Measurements from ENCODE around the gene CRHBP.
"Not testable (repeated sequence)": the region's sequence is repeated elsewhere in the genome, so short reads cannot be mapped to it uniquely, and the experiment has no call there.

The CRHBP gene, protein sequence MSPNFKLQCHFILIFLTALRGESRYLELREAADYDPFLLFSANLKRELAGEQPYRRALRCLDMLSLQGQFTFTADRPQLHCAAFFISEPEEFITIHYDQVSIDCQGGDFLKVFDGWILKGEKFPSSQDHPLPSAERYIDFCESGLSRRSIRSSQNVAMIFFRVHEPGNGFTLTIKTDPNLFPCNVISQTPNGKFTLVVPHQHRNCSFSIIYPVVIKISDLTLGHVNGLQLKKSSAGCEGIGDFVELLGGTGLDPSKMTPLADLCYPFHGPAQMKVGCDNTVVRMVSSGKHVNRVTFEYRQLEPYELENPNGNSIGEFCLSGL

DNA sequence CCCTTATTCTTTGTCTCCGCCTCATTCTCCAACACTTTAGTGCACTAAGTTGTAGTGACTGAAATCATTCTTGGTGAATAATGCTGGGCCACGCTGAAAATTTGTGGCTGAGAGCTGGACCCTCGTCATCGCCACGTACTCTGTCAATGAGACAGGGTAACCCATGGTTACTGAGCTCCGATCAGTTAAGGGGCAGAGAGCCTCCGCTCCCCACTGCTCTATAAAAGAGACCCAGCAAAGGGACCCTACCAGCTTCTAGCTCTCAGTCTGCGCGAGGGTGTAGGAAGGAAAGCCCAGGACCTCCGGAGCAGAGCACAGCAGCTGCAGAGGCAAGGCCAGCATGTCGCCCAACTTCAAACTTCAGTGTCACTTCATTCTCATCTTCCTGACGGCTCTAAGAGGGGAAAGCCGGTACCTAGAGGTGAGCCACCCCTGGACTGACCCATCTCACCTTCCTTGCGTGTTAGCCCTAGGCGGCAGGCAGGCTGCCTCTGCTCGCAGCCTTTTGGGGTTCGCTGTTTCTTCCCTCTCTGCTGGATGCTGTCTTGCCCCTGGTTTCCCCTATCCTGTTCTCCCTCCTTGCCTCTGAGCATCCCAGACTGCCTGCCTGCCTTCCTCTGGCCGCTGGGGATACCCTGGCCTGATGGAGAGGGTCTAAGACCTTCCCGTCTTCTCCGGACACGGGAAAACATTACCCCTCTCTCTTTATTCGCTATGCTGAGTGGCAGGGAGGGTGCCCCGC is at the start of gene CRHBP:
Gene CRHBP, plus strand, starts transcription at position 251 of the 742 bp plus-strand sequence. Its CDS starts 90 bp downstream, at position 341.
- no peak for DNase-seq

DNA sequence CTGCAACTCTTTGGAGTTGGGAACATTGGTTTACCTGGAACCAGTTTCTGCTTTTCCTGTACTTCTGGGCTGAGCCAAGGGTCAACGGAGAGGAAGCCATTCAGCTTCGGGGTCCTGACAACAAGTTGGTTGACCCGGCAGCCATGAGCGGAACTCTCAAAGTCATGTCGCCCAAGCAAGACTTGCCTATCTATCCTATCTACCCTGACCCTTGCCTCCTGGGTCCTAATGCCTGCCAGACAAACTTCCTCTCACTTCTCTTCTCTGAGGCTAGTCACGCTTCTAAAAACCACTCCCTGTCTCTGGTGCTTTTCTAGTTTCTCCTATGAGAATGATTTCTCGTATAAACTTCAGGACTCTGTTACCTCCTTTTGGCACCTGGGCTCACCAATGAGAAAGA is 44.7 kb upstream of the CRHBP start:
- DNase-seq: no peak

DNA sequence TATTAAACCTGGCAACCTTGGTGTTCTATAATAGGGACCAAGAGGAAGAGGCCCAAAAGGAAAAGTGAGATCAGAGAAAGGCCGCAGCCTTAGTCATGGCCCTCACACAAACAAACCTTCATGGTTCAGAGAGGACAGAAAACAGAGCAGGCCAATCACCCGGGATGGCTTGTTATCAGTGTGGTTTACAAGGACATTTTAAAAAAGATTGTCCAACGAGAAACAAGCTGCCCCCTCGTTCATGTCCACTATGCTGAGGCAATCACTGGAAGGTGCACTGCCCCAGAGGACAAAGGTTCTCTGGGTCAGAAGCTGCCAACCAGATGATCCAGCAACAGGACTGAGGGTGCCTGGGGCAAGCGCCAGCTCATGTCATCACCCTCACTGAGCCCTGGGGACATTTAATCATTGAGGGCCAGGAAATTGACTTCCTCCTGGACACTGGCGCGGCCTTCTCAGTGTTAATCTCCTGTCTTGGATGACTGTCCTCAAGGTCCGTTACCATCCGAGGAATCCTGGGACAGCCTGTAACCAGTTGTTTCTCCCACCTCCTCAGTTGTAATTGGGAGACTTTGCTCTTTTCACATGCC is 42.4 kb upstream of the CRHBP start:
- DNase-seq: not testable (repeated sequence)

DNA sequence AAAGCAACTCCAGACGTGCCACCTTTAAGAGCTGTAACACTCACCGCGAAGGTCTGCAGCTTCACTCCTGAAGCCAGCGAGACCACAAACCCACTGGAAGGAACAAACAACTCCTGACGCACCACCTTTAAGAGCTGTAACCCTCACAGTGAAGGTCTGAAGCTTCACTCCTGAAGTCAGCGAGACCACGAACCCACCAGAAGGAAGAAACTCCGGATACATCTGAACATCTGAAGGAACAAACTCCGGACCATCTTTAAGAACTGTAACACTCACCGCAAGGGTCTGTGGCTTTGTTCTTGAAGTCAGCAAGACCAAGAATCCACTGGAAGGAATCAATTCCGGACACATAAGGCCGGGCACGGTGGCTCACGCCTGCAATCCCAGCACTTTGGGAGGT is 38.2 kb upstream of the CRHBP start:
- DNase-seq: not testable (repeated sequence)

DNA sequence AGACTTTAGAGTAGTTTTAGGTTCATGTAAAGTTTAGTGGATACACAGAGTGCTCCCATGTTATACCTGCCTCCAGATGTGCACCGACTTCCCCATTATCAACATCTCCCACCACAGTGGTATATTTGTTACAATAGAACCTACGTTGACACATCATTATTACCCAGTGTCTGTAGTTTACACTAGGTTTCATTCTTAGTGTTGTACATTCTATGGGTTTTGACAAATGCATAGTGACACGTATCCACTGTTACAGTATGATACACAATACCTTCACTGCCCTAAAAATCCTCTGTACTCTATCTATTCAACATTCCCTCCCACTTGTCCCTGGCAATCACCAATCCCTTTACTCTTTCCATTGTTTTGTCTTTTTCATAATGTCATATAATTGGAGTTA is 34.3 kb upstream of the CRHBP start:
- no peak for DNase-seq

DNA sequence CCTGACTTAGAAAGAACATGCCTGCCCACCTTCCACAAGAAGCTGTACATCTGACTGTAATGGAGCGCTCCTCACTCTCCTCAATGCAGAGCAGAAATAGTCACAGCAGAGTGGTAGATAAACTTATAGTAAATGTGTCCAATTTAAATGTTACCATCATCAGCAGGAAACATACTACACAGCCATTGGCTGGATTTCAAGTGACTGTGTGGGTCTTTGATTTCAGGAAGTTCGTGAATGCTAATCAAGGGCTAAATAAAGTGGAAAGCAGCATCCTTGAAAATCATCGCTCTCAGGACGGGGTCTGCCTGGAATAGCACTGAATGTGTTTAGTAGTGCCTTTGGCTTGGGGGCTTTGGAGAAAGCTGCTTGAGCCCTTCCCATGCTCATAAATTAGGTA is 32.4 kb upstream of the CRHBP start:
- no peak for DNase-seq

DNA sequence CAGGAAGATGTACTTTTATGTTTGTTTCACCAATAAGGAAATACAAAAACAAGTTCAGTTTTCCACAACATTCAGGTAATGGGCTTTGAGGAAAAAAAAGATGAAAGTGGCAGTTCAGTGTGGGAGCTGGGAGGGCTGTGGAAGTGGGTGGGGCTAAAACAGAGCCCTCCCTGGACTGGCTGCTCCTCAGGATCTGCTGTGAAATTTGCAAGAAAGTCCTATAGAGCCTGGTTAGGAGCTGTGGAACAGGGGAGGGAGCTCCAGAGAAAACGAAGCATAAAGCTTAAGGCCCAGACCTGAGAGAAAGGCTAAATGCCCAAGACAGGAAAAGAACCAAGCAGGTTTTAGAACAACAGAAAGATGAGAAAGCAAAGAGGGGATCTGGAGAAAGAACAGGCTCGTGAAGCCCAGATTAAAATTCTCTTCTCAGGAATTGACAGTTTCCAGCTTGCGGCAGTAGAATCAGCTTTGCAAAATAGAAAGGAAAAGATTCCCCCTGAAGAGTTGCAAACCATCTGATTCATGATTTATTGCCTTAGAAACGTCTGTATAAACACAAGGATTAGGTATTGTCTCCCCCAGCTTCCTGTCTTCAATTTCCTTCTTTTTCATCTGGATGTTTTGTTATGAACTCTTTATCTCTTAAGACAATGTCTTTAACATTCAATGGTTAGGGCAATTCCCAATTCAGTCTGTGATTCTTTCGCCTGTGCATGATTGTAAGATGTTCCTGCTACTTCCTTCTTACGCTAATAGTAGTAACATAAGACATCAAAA is 26.3 kb upstream of the CRHBP start:
- DNase-seq: no peak

DNA sequence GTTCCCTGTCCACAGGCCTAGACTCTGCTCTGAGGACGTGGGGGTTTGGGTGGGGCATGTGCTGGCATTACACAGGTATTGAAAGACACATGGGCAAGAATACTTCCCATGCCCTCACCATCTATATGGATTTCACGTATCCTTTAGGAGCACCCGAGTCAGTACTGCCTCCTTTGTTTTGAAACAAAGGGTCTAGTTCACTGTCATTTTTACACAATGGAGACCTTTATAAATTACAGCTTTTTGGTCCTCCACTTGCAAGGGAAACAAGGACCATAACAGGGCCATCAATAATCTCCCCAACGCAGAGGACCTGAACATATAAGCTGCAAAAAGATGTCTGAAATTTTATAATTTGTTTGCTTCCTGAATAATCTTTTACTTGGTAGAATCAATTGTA is 24.9 kb upstream of the CRHBP start:
- no peak for DNase-seq

DNA sequence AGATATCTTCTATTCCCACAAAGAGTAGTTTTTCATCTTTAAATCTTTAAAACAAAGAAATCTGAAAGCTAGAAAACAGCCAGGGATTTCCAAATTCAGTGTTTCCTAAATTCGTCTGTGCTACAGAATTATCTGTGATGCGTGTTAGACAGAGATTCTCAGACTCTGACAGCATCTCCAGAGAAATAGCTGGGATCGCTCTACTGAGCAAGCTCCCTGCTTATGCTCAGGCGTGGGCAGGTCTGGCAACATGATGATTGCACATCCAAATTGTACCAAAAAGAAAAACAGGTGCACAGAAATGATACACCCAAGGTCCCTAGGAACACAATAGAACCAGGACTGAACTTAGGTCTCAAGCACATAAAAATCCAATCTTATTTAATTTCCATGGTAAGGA is 22.8 kb upstream of the CRHBP start:
- DNase-seq: no peak

DNA sequence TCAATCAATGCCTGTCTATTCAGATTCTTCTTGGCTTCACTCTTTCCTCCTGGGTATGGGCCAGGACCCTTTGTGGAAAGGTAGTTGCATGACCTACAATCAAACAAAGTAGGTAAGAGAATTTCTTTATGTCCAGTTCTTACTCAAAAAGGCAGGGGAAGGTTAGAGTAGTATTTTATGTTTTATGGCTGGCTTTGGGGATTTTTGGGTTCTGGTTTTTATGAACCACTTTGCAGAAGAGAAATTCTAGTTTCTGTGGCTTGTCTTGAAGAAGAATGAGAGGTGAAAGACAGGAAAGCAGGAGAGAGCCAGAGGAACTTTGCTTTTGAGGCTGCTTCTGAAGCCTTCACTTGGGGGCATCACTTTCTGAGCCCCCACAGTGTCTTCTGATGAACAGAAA is 14.7 kb upstream of the CRHBP start:
- no peak for DNase-seq

DNA sequence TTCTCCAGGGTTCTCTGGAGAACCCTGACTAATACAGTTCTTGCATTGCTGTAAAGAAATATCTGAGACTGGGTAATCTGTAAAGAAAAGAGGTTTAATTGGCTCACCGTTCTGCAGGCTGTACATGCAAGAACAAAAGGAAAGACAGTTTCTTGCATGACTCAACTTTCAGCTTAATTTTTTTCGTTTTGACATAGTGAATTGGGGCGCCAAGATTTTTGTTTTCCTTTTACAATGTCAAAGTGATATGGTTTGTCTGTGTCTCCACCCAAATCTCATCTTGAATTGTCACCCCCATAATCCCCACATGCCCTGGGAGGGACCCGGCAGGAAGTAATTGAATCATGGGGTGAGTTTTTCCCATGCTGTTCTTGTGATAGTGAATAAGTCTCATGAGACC is 11.8 kb upstream of the CRHBP start:
- DNase-seq: no peak

DNA sequence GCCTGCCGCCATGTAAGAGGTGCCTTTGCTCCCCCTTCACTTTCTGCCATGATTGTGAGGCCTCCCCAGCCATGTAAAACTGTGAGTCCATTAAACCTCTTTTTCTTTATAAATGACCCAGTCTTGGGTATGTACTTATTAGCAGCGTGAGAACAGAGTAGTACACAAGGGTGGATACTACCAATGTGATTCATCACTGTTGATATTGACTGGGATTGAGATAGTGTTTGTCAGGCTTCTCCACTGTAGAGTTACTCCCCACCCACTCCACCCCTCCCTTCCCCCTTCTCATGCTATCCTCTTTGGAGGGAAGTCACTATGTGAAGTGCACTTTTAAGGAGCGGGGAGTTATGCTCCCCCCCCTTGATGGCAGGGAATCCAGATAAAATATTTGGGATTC is 11.4 kb upstream of the CRHBP start:
- no peak for DNase-seq

DNA sequence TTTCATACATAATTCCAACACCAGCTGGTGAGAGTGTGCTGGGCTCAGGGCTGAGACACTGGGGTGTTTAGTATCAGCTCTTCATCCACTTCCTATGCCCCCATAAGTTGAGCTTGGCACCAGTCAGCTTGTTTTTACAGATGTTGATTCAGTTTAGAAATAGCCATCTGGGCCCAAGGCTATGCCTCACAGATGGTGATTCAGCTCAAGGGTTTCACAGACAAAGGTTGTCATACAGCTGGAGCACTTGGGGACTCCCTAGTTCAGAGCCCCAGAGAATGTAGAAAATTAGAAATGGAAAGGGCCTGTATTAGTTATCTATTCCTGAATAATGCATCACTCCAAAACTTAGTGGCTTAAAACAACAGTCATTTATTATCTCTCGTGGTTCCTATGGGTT is 10.3 kb upstream of the CRHBP start:
- no peak for DNase-seq

DNA sequence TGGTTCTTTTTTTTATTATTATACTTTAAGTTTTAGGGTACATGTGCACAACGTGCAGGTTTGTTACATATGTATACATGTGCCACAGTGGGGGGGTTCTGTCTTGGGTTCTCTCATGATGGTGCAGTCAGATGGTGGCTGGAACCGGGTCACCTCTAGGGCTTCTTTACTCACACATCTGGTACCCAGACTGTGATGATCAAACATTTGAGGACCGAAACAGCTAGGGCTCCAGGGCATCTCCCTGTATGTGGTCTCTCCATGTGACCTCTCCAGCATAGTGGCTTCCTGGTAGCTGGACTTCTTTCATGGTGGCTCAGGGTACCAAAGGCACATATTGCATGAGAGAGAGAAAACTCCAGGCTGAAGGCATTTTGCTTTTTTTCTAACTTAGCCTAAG is 9.8 kb upstream of the CRHBP start:
- DNase-seq: no peak

DNA sequence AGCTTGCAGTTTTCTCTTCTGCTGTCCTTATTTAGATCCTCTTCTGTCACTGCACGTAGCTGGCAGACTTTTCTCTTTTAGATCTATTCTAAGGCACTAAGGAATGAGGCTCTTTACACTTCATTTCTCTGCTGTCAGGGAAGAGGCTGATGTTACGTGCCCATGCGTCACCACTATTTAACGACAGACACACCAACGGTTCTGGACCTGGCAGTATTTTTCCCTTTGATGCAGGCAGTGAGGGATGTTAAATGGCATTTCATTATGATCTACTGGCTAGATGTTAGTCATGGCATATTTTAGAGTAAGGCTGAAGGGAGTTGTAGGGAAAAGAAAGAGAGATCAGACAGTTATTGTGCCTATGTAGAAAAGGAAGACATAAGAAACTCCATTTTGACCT is 8.2 kb upstream of the CRHBP start:
- DNase-seq: no peak

DNA sequence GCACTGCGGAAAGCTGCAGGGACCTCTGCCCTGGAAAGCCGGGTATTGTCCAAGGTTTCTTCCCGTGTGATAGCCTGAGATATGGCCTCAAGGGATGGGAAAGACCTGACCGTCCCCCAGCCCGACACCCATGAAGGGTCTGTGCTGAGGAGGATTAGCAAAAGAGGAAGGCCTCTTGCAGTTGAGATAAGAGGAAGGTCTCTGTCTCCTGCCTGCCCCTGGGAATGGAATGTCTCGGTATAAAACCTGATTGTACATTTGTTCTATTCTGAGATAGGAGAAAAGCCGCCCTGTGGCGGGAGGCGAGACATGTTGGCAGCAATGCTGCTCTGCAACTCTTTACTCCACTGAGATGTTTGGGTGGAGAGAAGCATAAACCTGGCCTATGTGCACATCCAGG is 7.6 kb upstream of the CRHBP start:
- DNase-seq: not testable (repeated sequence)

DNA sequence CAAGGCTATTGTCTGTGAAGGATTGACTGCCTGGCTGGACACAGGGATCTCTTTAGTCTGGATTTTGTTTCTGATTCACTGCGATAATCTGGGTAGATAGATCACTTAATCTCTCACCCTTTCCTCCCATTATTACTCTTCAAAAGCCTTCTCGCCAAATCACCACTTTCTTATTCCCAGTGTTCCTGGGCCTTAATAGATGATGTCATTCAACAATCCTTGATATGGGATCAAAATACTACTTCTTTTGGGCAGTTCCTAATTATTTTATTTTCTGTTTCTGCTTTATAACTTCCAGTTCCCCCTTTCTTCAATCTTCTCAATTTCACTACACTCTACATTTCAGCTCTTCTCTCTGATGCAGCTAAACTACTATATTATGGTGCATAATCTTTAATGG is 6.8 kb upstream of the CRHBP start:
- DNase-seq: no peak

DNA sequence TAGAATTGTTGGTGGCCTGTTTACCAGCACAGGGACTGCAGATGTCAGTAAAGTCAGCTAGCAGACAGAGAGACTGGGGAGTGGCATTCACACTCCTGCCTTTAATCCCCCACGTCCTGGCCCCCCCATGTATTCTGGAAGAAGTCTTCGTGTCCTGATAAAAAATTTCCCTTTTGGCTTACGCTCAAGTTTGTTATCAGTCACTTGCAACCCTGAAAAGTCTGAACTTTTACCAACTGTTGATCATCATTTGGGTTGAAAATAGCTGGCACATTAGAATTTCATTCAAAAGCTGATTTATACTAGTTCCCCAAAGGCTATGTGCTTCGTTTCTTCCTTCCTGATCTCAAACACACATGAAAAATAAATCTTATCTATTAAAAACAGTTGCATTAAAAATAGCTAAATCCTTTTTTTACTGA is 5.8 kb upstream of the CRHBP start:
- DNase-seq: no peak

DNA sequence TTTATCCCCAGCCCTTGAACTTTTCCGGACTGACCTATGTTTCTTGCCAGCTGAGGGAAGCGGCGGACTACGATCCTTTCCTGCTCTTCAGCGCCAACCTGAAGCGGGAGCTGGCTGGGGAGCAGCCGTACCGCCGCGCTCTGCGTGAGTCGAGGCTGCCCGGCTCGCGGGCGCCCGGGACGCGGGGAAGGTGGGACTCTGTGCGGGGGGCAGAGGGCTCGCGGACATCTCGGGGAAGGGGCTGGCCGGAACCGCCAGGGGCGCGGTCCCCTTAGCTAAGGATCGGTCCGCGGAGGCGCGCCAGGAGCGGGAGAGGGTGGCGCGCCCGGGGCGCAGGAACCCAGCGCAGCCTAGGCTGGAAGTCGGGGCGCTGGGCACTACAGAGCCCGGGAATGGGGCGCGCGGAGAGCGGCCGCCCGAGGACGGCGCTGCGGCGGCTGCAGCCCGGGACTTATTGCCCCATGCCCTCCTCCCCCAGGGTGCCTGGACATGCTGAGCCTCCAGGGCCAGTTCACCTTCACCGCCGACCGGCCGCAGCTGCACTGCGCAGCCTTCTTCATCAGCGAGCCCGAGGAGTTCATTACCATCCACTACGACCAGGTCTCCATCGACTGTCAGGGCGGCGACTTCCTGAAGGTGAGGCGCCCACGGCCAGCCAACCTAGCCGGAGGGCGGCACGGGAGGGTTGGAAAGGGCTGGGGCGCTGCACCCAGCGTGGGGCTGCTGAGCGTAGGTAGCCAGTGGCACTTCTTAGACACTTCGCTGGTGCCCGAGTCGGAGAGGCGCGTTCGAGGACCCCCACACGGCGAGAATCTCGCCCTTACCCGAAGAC is 922 bp downstream of the CRHBP start:
- peak; percentile 18 for DNase-seq

DNA sequence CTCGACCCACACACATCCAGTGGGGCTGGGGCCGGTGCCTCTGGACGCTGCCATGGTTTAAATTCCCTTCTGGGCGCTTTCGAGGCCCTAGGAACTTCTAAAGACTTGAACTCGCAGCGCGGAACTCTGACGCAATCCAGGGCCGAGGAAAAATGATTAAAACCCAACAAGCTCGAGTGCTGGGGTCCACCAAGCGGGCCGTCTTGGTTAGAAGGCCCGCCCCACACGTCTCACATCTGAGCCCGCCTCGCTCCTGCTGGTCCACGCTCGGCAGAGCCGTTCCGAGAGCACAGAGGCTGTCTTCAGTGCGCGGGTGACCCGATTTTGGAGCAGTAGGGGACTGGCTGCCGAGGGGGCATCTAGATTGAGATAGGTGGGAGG is 1.5 kb downstream of the CRHBP start:
- no peak for DNase-seq

DNA sequence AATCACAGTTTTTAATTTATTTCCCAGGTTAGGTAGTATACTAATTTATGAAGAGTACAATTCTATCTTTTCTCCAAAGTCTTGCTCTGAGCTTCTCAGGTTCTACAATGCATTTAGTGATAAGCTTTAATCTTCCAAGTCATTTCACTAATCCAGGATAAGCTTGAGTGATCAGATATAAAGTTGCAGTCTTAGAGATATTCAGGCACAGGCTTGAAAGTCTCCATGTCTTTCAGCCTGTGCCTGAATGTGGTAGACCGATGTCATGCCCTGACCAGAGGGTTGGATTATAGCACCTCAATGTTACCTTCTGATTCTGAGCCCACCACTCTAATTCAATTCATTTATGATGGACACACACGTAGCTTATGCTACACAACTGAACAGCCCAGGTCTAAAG is 3.2 kb downstream of the CRHBP start:
- no peak for DNase-seq

DNA sequence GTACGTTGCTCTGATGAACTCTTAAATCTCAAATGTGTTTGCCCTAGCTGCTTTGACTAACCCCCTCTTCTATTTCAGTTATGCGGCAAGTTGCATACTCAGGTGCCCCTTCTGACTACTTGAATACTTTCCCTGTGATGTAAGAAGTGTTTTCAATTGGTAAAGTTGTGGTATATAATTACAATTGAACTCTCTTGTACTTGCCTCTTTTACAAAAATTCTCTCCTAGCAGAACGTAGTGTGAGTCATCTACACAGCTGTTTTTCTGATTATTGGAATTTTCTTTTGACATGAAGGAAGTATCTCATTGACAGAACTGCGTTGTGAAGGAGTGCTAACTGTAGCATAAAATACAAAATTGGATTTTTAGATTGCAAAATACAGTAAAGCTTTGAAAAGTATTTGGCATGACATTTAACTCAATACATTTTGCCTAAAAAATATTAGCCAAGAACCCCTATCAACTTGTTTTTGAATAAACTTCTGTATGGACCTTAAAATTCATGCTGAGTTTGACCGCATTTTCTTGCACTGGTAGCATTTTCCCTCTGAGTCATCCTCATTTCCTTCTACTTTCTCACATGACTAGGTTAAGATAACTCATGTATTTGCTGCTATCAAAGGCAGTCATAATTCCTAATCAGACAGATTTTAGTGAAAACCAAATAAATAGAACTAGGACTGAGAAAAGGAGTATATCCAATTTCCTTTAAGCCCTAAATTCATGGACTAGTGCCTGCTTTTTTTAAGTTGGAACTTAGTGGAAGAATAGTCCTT is 6.3 kb downstream of the CRHBP start:
- DNase-seq: no peak

Measured in DMS53 (cell line).